ENCODE results near the gene ZNF785. TPM values are rescaled to one million over a fixed set of nuclear protein-coding genes. Genes with fewer than 3 reads are reported as not detected.

The ZNF785 gene
- total RNA-seq, 2 experiments from 2014 or later, result 9.2 to 10.8 TPM

GRCh38 chr16:30574678-30575077 lies 10.8 kb downstream of the ZNF785 start:
- Mint-ChIP-seq H3K27me3 (no peaks in the 10 kb centered on the region), H3K4me1 (peaks cover 35% of the 10 kb centered on the region), H3K27ac (no peak overlapping the region), H3K9me3 (ENCODE audit: low read depth) (no peaks in the 10 kb centered on the region), H3K4me3 (no peak overlapping the region), H3K36me3 (ENCODE audit: low read depth) (peaks cover 15% of the 10 kb centered on the region)
- ATAC-seq (no peak), DNase-seq (no peak)
- ChIA-PET POLR2A (no interaction called here), CTCF (interaction anchor here (0.5 to 2.0 kb wide), 2 partner anchors 11 to 136 kb away, joined by 3 to 8 read pairs; partner anchors contain the start of gene ZNF785)
- intact Hi-C loops (cut with DNase I, micrococcal nuclease), result no loop called here

DNA sequence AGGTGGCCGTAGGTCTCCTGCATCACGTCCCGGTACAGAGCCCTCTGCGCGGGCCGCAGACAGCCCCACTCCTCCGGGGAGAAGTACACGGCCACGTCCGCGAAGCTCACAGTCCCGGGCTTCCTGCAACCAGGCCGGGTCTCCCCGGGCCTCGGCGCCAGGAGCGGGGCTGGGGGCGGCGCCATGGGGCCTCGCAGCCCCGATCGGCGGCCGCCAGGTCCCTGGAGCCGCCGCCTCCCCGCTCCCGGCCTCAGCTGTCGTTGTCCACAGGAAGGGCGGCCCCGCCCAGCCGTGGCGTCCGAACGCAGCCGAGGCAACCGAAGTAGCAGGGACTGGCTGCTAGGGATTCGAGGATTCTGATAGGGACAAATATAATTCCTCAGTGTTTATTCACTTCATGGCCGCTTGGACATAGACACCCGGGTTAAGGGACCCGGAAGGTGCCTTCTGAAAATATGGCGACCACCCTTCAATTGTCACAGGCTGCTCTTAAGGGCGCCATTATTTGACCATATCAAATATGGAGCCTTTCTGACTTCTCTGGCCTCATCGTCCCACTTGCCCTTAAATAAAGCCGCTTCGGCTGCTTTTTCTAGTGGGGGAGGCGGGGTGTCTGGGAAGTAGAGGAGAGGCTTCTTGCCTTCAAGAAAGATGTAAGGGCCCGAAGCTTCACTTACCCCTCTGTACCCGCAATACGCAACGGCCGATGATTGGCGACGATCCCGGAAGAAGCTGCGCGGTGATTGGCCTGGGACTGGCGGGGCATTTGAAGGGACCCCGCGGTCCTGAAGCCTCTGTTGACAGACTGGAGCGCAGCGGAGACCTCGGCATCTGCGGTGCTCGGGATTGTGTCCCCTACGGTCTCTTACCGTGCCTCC lies 13.8 kb downstream of the ZNF785 start, which contains the start of gene ZNF688:
Gene ZNF688, minus strand, starts transcription at position 270 of the 878 bp plus-strand sequence. Its CDS starts 85 bp downstream, at position 185.
- ChIA-PET POLR2A (interaction anchor here (0.6 to 2.2 kb wide), 16 partner anchors 9 to 201 kb away, joined by 3 to 21 read pairs (median 4); partner anchors contain the start of genes DCTPP1, ZNF747, ZNF764 and ZNF785), CTCF (interaction anchor here (0.7 to 1.6 kb wide), 17 partner anchors 12 to 297 kb away, joined by 3 to 12 read pairs (median 4); partner anchors contain the start of genes DCTPP1, ZNF747, ZNF764 and ZNF785)
- H3K36me3 Mint-ChIP-seq (ENCODE audit: low read depth), result peaks cover 8% of the 10 kb centered on the region
- H3K4me1 Mint-ChIP-seq, result peaks cover 60% of the 10 kb centered on the region
- intact Hi-C loops (cut with DNase I, micrococcal nuclease), result loop anchor here (1.0 to 2.0 kb wide), 8 partner anchors 13 to 141 kb away; partner anchors contain the start of genes ZNF764 (in 2 of the 2), ZNF785 (in 2 of the 2), DCTPP1 (in 1 of the 2) and PRR14 (in 1 of the 2)
- no peaks in the 10 kb centered on the region for H3K9me3 Mint-ChIP-seq (ENCODE audit: low read depth)
- peak; percentile 79 for ATAC-seq
- peak within 1 kb of the TSS; percentile 93 for H3K27ac Mint-ChIP-seq
- no peaks in the 10 kb centered on the region for H3K27me3 Mint-ChIP-seq
- DNase-seq, result peak; percentile 95
- H3K4me3 Mint-ChIP-seq, result peak within 1 kb of the TSS; percentile 87

- no peak for ATAC-seq
- intact Hi-C loops (cut with DNase I, micrococcal nuclease), result loop anchor here (1.0 kb wide), 2 partner anchors 13 to 36 kb away; partner anchors contain the start of gene ZNF764 (in 1 of the 2)
Observed at GRCh38 chr16:30570636-30571444, 14.7 kb downstream of the ZNF785 start.

DNA sequence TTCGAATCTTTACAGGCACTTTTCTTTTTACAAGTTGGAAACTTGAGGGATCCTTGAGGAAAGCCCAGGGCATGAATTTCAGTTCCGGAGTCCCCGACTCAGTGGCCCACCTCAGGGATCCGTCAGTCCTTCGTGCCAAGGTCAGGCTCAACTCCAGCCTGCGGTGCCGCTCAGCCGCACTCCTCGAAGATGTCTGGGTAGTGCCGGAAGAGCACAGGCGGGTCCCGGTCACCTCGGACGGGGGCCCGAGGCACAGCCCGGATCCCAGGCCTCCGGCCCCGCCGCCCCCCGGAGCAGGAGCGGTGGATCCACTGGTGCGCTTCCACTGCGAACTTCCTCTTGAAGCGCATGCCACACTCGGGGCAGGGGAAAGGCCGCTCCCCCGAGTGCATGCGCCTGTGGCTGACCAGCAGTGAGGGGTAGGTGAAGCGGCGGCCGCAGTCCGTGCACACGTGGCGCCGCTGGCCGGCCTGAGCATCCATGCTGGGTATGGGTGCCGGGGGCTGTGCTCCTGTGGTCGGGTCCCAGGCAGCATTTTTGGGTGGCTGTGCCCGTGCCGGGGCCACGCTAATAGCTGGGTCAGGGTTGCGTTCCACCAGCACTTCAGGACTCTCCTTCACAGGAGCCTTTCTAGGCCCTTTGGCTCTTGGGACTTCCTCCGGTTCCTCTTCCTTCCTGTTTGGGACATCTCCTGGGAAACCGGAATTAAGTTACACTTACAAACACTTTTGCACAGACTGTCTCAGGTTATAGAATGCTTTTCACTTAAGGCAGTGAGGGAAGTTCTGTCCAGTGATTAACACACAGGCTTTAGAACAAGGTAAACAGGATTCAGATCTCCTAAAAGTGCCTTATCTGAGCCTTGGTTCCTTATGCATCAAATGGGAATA lies 15.5 kb downstream of the ZNF785 start:
- Mint-ChIP-seq H3K27ac (no peak overlapping the region), H3K4me3 (no peak overlapping the region), H3K9me3 (ENCODE audit: low read depth) (no peaks in the 10 kb centered on the region), H3K36me3 (ENCODE audit: low read depth) (peaks cover 8% of the 10 kb centered on the region), H3K27me3 (no peaks in the 10 kb centered on the region), H3K4me1 (peaks cover 54% of the 10 kb centered on the region)
- DNase-seq (no peak), ATAC-seq (no peak)
- ChIA-PET CTCF (interaction anchor here (1.1 to 1.2 kb wide), 2 partner anchors 34 to 43 kb away, joined by 3 read pairs; no protein-coding TSS in a partner anchor), POLR2A (interaction anchor here (1.2 kb wide), 1 partner anchor 140 kb away, joined by 5 read pairs; the partner anchor contains the start of gene DCTPP1)
- intact Hi-C loops (cut with DNase I, micrococcal nuclease), result loop anchor here in 1 of 2 experiments (5.0 kb wide), 2 partner anchors 87 to 98 kb away; partner anchors contain the start of genes FBRS and ITGAL

More at GRCh38 chr16:30570636-30571444, 14.7 kb downstream of the ZNF785 start:
- Mint-ChIP-seq H3K9me3 (ENCODE audit: low read depth) (no peaks in the 10 kb centered on the region), H3K36me3 (ENCODE audit: low read depth) (peaks cover 8% of the 10 kb centered on the region), H3K4me1 (peaks cover 63% of the 10 kb centered on the region), H3K27me3 (no peaks in the 10 kb centered on the region), H3K27ac (peak overlapping the region; percentile 93), H3K4me3 (peak overlapping the region; percentile 87)
- CTCF ChIA-PET, result interaction anchor here (1.1 to 1.6 kb wide), 4 partner anchors 15 to 44 kb away, joined by 3 to 7 read pairs (median 3); partner anchors contain the start of gene ZNF785
- POLR2A ChIA-PET, result interaction anchor here (1.2 to 2.2 kb wide), 4 partner anchors 13 to 141 kb away, joined by 5 to 21 read pairs (median 9); partner anchors contain the start of genes DCTPP1, ZNF747 and ZNF764
- DNase-seq, result peak; percentile 34

DNA sequence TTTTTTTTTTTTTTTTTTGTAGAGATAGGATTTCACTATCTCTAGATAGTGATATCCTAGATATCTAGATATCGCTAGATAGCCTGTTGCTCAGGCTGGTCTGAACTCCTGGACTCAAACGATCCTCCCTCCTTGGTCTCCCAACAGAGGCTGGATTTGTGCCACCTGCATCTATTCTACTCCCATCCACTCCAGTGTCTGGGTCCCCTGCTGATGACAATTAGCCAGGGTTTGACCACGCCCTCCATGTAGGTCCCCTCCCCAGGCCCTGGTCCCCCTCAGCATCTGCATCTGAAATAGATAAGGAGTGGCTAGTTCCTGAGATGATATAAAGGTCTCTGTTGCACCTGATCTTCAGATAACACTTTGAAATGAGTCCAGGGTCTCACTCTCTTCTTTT lies 16.2 kb downstream of the ZNF785 start:
- peak overlapping the region; percentile 60 for H3K27ac Mint-ChIP-seq
- H3K27me3 Mint-ChIP-seq, result no peaks in the 10 kb centered on the region
- ChIA-PET POLR2A (interaction anchor here (1.2 kb wide), 1 partner anchor 97 kb away, joined by 4 read pairs; the partner anchor contains the start of gene ITGAL), CTCF (no interaction called here)
- H3K36me3 Mint-ChIP-seq (ENCODE audit: low read depth), result peaks cover 5% of the 10 kb centered on the region
- peaks cover 50% of the 10 kb centered on the region for H3K4me1 Mint-ChIP-seq
- intact Hi-C loops (cut with DNase I, micrococcal nuclease), result loop anchor here in 1 of 2 experiments (5.0 kb wide), 2 partner anchors 88 to 97 kb away; partner anchors contain the start of genes FBRS and ITGAL
- ATAC-seq (no peak), DNase-seq (no peak)
- H3K4me3 Mint-ChIP-seq, result no peak overlapping the region
- H3K9me3 Mint-ChIP-seq (ENCODE audit: low read depth), result no peaks in the 10 kb centered on the region

DNA sequence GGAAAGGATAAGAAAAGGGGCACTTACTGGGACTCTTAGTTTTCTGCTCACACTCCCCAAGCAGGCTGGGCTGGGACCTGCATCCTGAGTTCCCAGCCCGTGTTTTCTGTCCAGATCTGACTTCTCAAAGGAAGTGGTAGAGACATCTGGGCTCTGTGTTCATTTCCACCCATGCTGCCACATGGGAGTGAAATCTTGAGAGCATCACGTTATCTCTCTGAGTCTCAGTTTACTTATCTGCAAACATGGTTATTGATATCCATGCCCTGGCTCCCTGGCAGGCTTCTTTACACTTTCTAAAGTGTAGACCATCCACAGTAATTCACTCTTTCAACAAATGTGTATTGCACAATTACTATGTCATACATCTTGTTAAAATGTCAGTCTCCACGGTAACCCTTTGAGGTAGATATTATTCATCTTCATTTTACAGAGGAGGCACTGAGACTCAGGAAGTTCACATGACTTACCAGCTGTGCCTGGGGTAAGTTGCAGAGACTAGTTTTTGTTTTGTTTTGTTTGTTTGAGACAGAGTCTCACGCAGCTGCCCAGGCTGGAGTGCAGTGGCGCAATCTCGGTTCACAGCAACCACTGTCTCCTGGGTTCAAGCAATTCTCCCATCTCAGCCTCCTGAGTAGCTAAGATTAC lies 17.4 kb downstream of the ZNF785 start:
- no peaks in the 10 kb centered on the region for H3K9me3 Mint-ChIP-seq (ENCODE audit: low read depth)
- POLR2A ChIA-PET, result interaction anchor here (0.7 to 1.2 kb wide), 4 partner anchors 10 to 96 kb away, joined by 3 to 6 read pairs (median 5); partner anchors contain the start of genes ITGAL, ZNF689, ZNF747 and ZNF764
- no peaks in the 10 kb centered on the region for H3K27me3 Mint-ChIP-seq
- peak overlapping the region; percentile 98 for H3K27ac Mint-ChIP-seq
- DNase-seq, result peak; percentile 74
- ATAC-seq, result peak; percentile 52
- H3K4me3 Mint-ChIP-seq, result peak overlapping the region; percentile 63
- intact Hi-C loops (cut with DNase I, micrococcal nuclease), result loop anchor here (1.0 to 5.0 kb wide), 5 partner anchors 10 to 97 kb away; partner anchors contain the start of genes ZNF764 (in 2 of the 2), FBRS (in 1 of the 2) and ITGAL (in 1 of the 2)
- H3K36me3 Mint-ChIP-seq (ENCODE audit: low read depth), result peaks cover 4% of the 10 kb centered on the region
- H3K4me1 Mint-ChIP-seq, result peaks cover 45% of the 10 kb centered on the region
- CTCF ChIA-PET, result interaction anchor here (0.6 to 0.8 kb wide), 4 partner anchors 32 to 138 kb away, joined by 3 read pairs; partner anchors contain the start of genes DCTPP1 and ITGAL

DNA sequence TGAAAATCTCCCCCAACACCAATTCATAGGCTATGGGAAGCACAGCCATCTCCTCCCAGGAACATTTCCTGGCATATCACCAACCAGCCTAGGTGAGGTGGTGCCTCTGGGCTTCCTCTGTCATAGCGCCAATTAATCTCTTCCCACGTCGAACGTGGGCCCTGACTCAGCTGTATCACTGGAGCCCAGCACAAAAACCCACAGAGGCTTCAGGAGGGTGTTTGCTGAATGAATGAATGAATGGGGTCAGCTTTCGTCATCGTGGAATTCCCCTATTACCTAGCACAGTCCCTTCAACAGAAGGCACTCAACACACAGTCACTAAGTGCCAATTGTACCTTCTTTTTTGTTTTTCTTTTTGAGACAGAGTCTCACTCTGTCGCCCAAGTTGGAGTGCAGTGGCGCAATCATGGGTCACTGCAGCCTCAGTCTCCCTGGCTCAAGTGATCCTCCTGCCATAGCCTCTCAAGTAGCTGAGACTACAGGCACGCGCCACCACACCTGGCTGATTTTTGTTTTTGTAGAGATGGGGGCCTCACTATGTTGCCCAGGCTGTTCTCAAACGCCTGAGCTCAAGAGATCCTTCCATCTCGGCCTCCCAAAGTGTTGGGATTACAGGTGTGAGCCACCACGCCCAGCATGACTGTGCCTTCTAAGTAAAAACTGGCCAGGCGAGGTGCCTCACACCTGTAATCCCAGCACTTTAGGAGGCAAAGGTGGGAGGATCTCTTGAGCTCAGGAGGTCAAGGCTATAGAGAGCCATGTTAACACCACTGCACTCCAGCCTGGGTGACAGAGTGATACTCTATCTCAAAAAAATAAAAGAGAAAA lies 18.1 kb downstream of the ZNF785 start:
- peaks cover 42% of the 10 kb centered on the region for H3K4me1 Mint-ChIP-seq
- peak overlapping the region; percentile 98 for H3K27ac Mint-ChIP-seq
- peak overlapping the region; percentile 63 for H3K4me3 Mint-ChIP-seq
- H3K9me3 Mint-ChIP-seq (ENCODE audit: low read depth), result no peaks in the 10 kb centered on the region
- DNase-seq (peak; percentile 84), ATAC-seq (peak; percentile 47)
- intact Hi-C loops (cut with DNase I, micrococcal nuclease), result loop anchor here (1.0 to 5.0 kb wide), 3 partner anchors 9 to 95 kb away; partner anchors contain the start of genes FBRS (in 1 of the 2), ITGAL (in 1 of the 2) and ZNF764 (in 1 of the 2)
- H3K27me3 Mint-ChIP-seq, result no peaks in the 10 kb centered on the region
- CTCF ChIA-PET, result interaction anchor here (0.6 to 2.2 kb wide), 4 partner anchors 9 to 326 kb away, joined by 3 to 9 read pairs (median 4); partner anchors contain the start of genes ZNF747 and ZNF764
- POLR2A ChIA-PET, result interaction anchor here (0.7 to 1.1 kb wide), 6 partner anchors 9 to 196 kb away, joined by 3 to 6 read pairs (median 4); partner anchors contain the start of genes ZNF689, ZNF747 and ZNF764
- peaks cover 3% of the 10 kb centered on the region for H3K36me3 Mint-ChIP-seq (ENCODE audit: low read depth)

- ATAC-seq (no peak), DNase-seq (no peak)
- Mint-ChIP-seq H3K36me3 (ENCODE audit: low read depth) (no peaks in the 10 kb centered on the region), H3K9me3 (ENCODE audit: low read depth) (no peaks in the 10 kb centered on the region), H3K4me1 (peaks cover 40% of the 10 kb centered on the region), H3K27ac (peak overlapping the region; percentile 93), H3K4me3 (no peak overlapping the region), H3K27me3 (no peaks in the 10 kb centered on the region)
- POLR2A ChIA-PET, result interaction anchor here (0.6 to 1.1 kb wide), 4 partner anchors 8 to 91 kb away, joined by 3 to 6 read pairs (median 4); partner anchors contain the start of gene ZNF764
- CTCF ChIA-PET, result interaction anchor here (1.1 to 2.2 kb wide), 2 partner anchors 9 to 31 kb away, joined by 5 to 9 read pairs; partner anchors contain the start of genes ZNF747 and ZNF764
- intact Hi-C loops (cut with DNase I, micrococcal nuclease), result loop anchor here in 1 of 2 experiments (5.0 kb wide), 2 partner anchors 91 to 94 kb away; partner anchors contain the start of genes FBRS and ITGAL
Observed at GRCh38 chr16:30566531-30566930, 19.0 kb downstream of the ZNF785 start.

All from activated CD4-positive, alpha-beta T cell treated with anti-CD3 and anti-CD28 coated beads for 36 hours (primary cell).